ENCODE measurements around the gene GUCY1A2.
"Not testable (repeated sequence)": the region's sequence is repeated elsewhere in the genome, so short reads cannot be mapped to it uniquely, and the experiment has no call there.

The GUCY1A2 gene

GRCh38 chr11:106789406-106789805, 228.9 kb downstream of the GUCY1A2 start:
- no peak for DNase-seq (ENCODE audit: extremely low read depth, insufficient read length)
- H3K4me3 ChIP-seq (replicated peaks; ENCODE audit: low read depth, low read length): no peak overlapping the region
- H3K27me3 ChIP-seq (replicated peaks; ENCODE audit: control insufficient read depth, insufficient read depth, low read length): no peaks in the 10 kb centered on the region
- H3K36me3 ChIP-seq (ENCODE audit: control insufficient read depth, insufficient read depth, low read length): no peaks in the 10 kb centered on the region
- TF ChIP-seq CTCF (IDR thresholded peaks at IDR 0.05; ENCODE audit: insufficient read depth, low read length, poor library complexity, severe bottlenecking): no peak

- Histone ChIP-seq H3K36me3 (ENCODE audit: control insufficient read depth, insufficient read depth, low read length) (no peaks in the 10 kb centered on the region), H3K27me3 (replicated peaks; ENCODE audit: control insufficient read depth, insufficient read depth, low read length) (no peaks in the 10 kb centered on the region), H3K4me3 (replicated peaks; ENCODE audit: low read depth, low read length) (no peak overlapping the region)
- TF ChIP-seq CTCF (IDR thresholded peaks at IDR 0.05; ENCODE audit: insufficient read depth, low read length, poor library complexity, severe bottlenecking): no peak
- no peak for DNase-seq (ENCODE audit: extremely low read depth, insufficient read length)
Observed at GRCh38 chr11:106787454-106787853, 230.8 kb downstream of the GUCY1A2 start.

- Histone ChIP-seq H3K27me3 (replicated peaks; ENCODE audit: control insufficient read depth, insufficient read depth, low read length) (no peaks in the 10 kb centered on the region), H3K4me3 (replicated peaks; ENCODE audit: low read depth, low read length) (no peak overlapping the region), H3K36me3 (ENCODE audit: control insufficient read depth, insufficient read depth, low read length) (no peaks in the 10 kb centered on the region)
- TF ChIP-seq CTCF (IDR thresholded peaks at IDR 0.05; ENCODE audit: insufficient read depth, low read length, poor library complexity, severe bottlenecking): no peak
- DNase-seq (ENCODE audit: extremely low read depth, insufficient read length): no peak
Observed at GRCh38 chr11:106785913-106786650, 232.2 kb downstream of the GUCY1A2 start.

GRCh38 chr11:106777302-106777701, 241.0 kb downstream of the GUCY1A2 start:
- DNase-seq (ENCODE audit: extremely low read depth, insufficient read length); H3K27me3 ChIP-seq (replicated peaks; ENCODE audit: control insufficient read depth, insufficient read depth, low read length); H3K4me3 ChIP-seq (replicated peaks; ENCODE audit: low read depth, low read length); H3K36me3 ChIP-seq (ENCODE audit: control insufficient read depth, insufficient read depth, low read length): not testable (repeated sequence)

GRCh38 chr11:106770489-106771085, 247.7 kb downstream of the GUCY1A2 start:
- TF ChIP-seq CTCF (IDR thresholded peaks at IDR 0.05; ENCODE audit: insufficient read depth, low read length, poor library complexity, severe bottlenecking): no peak
- Histone ChIP-seq H3K4me3 (replicated peaks; ENCODE audit: low read depth, low read length) (no peak overlapping the region), H3K36me3 (ENCODE audit: control insufficient read depth, insufficient read depth, low read length) (no peaks in the 10 kb centered on the region), H3K27me3 (replicated peaks; ENCODE audit: control insufficient read depth, insufficient read depth, low read length) (no peaks in the 10 kb centered on the region)
- DNase-seq (ENCODE audit: extremely low read depth, insufficient read length): no peak

GRCh38 chr11:106765469-106766258, 252.6 kb downstream of the GUCY1A2 start:
- Histone ChIP-seq H3K27me3 (replicated peaks; ENCODE audit: control insufficient read depth, insufficient read depth, low read length) (no peaks in the 10 kb centered on the region), H3K4me3 (replicated peaks; ENCODE audit: low read depth, low read length) (no peak overlapping the region), H3K36me3 (ENCODE audit: control insufficient read depth, insufficient read depth, low read length) (no peaks in the 10 kb centered on the region)
- no peak for TF ChIP-seq CTCF (IDR thresholded peaks at IDR 0.05; ENCODE audit: insufficient read depth, low read length, poor library complexity, severe bottlenecking)
- no peak for DNase-seq (ENCODE audit: extremely low read depth, insufficient read length)
